Erythroblast (primary cell): Measurements from ENCODE around the gene CADM3.

Experiments
- GATA1 ChIP-seq: IDR thresholded peaks from 2 replicates; pipeline ENCODE4 v1.6.1; 2011; ENCODE audit warnings: low read depth, mild to moderate bottlenecking, control low read depth, low read length, moderate library complexity
- POLR2A ChIP-seq: IDR thresholded peaks from 2 replicates; pipeline ENCODE4 v1.6.1; 2011; ENCODE audit warnings: mild to moderate bottlenecking, low read length

DNA sequence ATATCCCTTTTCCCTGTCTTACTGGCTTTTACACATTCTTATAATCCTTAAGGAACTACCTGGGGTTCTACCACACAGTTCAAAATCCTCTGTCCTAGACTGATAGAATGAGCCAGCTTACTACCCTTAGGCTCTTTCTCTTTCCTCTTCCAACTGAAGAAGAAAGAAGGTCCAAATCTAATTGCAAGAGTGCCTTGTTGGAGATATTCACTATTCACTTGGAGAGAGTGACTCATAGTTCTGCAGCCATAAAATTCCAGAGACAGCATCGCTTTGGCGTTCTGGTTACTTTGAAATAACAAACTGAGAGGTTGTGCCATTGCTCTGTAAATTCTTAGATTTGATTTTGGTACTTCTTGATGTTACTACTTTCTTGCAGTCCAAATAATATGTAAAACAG, 4.2 kb downstream of the CADM3 start:
- TF ChIP-seq POLR2A, result no peak
- no peak for TF ChIP-seq GATA1
